HG02623 (cell line): ENCODE measurements around the gene CAD.
"Not testable (repeated sequence)": the region's sequence is repeated elsewhere in the genome, so short reads cannot be mapped to it uniquely, and the experiment has no call there.

Experiments
- ATAC-seq: cut with Tn5 transposase; IDR thresholded peaks from one replicate; pipeline ENCODE4 v1.9.1; 2021; ENCODE audit warnings: moderate library complexity; ENCODE audit not compliant: unreplicated experiment

Gene CAD

GRCh38 chr2:27251766-27252165 is 34.6 kb downstream of the CAD start:
- ATAC-seq = no peak

- no peak for ATAC-seq
These were observed 38.0 kb downstream of the CAD start for GRCh38 chr2:27255187-27255586.

GRCh38 chr2:27255660-27256059 is 38.5 kb downstream of the CAD start:
- no peak for ATAC-seq

GRCh38 chr2:27256855-27257454 is 39.8 kb downstream of the CAD start:
- ATAC-seq = no peak

- ATAC-seq = no peak
These were observed 40.9 kb downstream of the CAD start for GRCh38 chr2:27258051-27258450.

- no peak for ATAC-seq
These were observed 44.2 kb downstream of the CAD start for GRCh38 chr2:27261241-27261925.

GRCh38 chr2:27261926-27262298 is 44.7 kb downstream of the CAD start:
- no peak for ATAC-seq

GRCh38 chr2:27262379-27263286 is 45.5 kb downstream of the CAD start, which contains the start of gene SLC30A3:
TSS of gene SLC30A3 (minus strand) at chr2:27263047. CDS start at chr2:27262906, 141 bp downstream.
- ATAC-seq = no peak

GRCh38 chr2:27263287-27264252 is 46.4 kb downstream of the CAD start:
- ATAC-seq = no peak

GRCh38 chr2:27264253-27264752 is 47.1 kb downstream of the CAD start:
- no peak for ATAC-seq

GRCh38 chr2:27264753-27265535 is 47.8 kb downstream of the CAD start:
- ATAC-seq = no peak

GRCh38 chr2:27265536-27265870 is 48.3 kb downstream of the CAD start:
- no peak for ATAC-seq

GRCh38 chr2:27268296-27268695 is 51.1 kb downstream of the CAD start:
- ATAC-seq = not testable (repeated sequence)

GRCh38 chr2:27270131-27270530 is 53.0 kb downstream of the CAD start:
- no peak for ATAC-seq

GRCh38 chr2:27270670-27271069 is 53.5 kb downstream of the CAD start:
- no peak for ATAC-seq

GRCh38 chr2:27271631-27272340 is 54.6 kb downstream of the CAD start:
- no peak for ATAC-seq

- not testable (repeated sequence) for ATAC-seq
These were observed 55.7 kb downstream of the CAD start for GRCh38 chr2:27272537-27273522.
